HG02943 (cell line): ENCODE data around the gene NACC2.
A peak's percentile ranks its signal among the peaks of the same experiment; 100 is the strongest.
"Not testable (repeated sequence)": the region's sequence is repeated elsewhere in the genome, so short reads cannot be mapped to it uniquely, and the experiment has no call there.

Source experiments
- ATAC-seq: cut with Tn5 transposase; IDR thresholded peaks from one replicate; pipeline ENCODE4 v1.9.1; 2021; ENCODE audit warnings: mild to moderate bottlenecking, low read depth, moderate library complexity; ENCODE audit not compliant: unreplicated experiment

The NACC2 gene

DNA sequence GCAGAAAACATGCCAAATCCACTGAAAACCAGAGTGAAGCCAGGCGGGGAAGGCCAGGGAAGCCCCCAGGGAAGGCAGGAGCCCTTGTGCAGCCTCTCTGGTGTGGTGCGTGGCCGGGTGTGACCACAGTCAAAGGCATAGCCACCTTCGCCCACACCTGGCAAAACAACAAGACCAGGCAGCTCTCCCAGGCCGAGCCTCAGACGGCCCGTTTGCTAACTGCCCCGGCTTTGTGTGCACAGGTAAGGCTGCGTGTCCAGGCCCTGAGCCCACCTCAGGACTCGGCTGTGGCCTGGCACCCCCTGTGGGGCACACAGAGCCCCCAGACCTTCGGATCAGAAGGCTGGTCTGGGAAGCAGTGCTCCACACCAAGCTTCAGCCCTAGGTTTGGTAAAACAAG is 17.5 kb upstream of the NACC2 start:
- ATAC-seq: no peak

GRCh38 chr9:136111910-136112309 is 16.8 kb upstream of the NACC2 start:
- ATAC-seq: no peak

GRCh38 chr9:136111190-136111589 is 16.1 kb upstream of the NACC2 start:
- ATAC-seq: no peak

GRCh38 chr9:136110082-136111061 is 15.3 kb upstream of the NACC2 start:
- ATAC-seq: no peak

DNA sequence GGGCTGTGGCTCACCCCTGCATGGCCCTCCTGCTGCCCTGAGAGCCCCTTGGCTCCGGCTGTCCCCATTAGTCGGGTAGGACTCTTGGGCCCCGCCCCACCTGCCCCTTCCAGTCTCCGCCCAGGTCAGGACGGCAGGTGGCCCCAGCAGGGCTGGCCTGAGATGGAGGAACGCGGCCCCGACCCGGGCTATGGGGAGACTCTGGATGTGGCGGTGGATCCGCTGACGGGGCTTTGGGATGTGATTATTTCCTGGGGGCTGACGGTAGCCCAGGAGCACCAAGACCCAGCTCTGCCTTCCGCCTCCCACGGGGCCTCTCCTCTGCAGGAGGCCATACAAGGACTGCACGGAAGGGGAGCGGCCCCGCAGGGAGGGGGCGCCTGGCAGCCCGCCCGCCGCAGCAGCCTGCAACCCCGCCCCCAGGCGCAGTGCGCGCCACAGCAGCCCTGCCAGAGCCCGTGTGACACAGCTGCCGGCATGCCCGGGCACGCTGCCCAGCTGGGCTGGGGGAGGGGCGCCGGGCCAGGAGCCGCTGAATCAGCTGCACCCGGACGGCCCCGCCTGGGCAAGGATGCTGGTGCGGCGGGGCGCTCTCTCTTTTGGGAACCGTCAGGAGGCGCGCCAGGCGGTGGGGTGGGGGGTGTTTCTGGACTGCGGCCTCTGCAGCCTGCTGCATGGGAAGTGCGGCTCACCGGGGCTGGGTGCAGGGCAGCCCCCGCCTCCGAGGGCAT is 14.4 kb upstream of the NACC2 start:
- peak; percentile 55 for ATAC-seq

DNA sequence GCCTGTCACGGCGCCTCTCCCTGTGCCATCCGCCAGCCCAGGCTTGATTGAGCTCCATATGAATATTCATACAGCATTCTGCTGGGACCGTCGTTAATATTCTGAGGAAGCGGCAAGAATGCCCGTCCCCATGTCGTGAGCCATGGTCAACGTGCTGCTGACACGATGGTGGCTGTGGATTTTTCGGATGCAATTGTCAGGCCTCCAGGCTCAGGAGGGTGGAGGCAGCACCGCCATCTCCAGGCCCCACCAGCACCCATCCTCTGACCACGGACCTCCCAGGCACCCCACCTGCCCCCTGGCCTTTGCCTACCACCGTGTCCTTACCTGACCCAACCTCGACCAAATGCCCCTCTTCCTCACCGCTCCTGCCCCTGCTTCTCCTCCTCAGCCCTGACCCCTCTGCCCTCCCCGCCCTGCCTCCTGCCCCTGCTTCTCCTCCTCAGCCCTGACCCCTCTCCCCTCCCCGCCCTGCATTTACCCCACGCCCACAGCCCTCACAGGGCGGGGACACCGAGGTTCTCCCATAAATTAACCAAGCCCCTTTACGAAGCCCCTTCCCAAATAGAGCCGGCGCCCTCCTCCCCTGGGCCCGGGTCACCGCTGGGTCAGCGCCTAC is 13.7 kb upstream of the NACC2 start:
- ATAC-seq: no peak

- ATAC-seq: no peak
Observed at GRCh38 chr9:136107953-136108647, 13.0 kb upstream of the NACC2 start.

DNA sequence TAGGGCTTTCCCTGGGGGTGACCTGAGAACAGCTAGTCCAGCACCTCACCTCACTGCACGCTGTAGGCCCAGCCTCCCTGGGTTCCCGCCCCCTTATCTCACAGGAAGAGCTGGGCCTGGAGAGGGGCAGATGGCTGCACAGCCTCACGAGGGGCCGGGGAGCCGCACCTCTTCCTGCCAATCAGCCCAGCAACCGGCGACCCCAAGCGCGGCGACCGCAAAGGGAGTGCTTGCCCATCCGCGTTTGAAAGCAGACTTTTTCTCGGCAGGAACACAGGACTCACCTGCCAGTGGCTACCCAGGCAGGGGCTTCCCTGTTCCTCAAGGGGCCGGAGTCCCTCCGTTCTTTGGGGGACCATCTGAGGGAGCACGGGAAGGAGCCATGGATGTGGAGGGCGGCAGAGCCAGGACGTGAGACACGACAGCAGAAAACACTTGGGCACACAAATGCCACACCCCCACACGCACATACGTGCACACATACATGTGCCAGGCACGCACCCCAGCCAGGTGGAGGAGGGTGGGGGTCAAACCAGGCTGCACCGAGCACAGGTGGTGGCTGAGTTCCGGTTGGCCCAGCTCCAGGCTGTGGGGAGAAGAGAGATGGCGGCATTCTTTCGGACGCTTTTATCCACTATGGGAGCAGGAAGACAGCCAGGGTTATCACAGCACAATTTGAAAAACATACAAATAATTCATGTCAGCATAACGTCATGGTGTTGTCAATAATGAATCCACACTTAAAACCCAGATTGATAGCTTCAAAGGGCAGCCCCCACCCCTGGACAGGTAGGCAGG is 12.3 kb upstream of the NACC2 start:
- no peak for ATAC-seq

DNA sequence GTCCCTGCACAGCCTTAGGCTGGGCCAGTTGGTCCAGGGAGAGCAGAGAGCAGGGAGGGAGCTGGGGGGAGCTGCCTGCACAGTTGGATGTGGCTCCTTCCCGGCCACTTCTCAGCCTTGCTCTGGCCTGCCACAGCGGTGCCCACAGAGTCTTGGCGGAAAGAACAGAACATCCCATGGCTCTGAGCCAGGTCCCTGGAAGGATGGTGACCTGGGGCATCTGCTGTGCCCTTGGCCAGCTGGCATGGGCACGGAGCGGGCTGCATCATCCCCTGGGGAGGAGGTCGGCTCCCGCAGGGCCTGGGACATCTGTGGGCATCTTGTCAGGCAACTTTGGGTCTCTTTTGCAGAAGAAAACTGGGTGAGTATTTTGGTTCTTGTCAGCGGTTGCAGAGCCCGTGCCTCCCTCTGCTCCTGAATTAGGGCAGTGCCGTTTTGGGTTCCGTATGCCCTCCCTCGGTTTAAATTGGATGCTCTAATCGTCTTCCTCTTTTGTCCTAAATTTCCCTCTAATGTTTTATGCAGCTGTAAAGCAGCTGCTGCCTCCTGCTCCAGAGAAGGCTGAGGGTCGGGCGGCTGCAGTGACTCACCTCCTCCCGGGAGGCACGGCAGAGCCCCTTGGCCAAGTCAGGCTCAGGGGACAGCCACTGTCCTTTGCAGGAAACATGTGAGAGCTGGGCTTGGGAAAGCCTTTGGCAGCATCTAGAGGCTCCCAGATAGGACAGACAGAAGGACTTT is 10.5 kb upstream of the NACC2 start:
- ATAC-seq: no peak

DNA sequence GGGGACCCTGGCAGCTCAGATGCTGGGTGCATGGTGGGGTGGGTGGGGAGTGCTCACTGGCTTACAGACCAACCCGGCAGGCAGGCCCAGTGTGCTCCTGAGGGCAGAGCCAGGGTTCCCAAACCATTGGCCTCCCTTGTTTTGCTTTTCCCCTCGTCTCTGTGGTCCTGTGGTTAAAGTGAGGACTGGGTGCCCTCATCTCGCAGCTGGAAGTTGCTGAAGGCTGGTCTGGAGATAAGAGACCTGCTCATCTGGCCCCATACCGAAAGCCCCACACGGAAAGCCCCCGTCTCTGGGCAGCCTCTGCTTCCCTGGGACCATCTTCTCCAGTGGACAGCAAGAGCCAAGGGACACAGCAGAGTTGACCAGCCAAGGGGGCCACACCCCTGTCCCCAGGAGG is 9.8 kb upstream of the NACC2 start:
- no peak for ATAC-seq

GRCh38 chr9:136104488-136104800 is 9.4 kb upstream of the NACC2 start:
- ATAC-seq: no peak

- ATAC-seq: no peak
Observed at GRCh38 chr9:136103651-136104487, 8.8 kb upstream of the NACC2 start.

GRCh38 chr9:136101615-136102074 is 6.6 kb upstream of the NACC2 start:
- ATAC-seq: not testable (repeated sequence)

DNA sequence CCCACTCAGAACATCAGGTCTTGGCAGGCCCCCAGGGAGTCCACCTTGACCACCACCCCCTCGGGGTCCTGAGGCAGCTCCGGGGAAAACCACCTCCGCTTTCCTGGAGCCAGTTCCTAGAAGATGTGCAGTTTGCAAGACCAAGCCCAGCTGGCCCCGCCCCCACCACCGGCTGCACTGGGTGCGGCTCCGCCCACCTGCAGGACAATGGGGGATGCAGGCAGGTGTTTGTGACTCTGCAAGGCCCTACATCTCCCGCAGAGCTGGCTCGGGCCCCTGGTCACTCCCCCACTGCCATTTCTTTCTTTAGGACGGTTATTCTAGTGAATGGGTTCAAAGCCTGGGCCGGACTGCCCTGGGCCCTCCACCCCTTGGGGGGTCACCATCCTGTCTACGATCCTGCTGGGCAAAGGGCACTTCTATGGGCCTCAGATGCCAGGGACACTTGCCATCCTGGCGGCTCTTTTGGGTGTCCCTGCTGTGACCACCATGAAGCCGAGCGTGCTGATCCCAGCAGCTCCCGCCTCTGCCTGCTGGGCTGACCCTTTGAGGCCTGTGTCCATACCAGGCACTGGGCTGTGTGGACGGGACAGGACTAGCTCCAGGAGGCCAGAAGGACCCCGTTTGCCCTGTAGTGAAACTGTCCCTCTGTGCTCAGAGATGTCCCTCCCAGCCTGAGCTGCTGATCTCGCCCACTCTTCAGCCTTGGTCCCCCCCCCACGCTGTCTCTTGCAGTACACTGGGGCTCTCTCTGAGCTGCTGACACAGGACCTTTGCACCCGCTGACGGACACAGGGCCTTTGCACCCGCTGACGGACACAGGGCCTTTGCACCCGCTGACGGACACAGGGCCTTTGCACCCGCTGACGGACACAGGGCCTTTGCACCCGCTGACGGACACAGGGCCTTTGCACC is 5.9 kb upstream of the NACC2 start:
- no peak for ATAC-seq

DNA sequence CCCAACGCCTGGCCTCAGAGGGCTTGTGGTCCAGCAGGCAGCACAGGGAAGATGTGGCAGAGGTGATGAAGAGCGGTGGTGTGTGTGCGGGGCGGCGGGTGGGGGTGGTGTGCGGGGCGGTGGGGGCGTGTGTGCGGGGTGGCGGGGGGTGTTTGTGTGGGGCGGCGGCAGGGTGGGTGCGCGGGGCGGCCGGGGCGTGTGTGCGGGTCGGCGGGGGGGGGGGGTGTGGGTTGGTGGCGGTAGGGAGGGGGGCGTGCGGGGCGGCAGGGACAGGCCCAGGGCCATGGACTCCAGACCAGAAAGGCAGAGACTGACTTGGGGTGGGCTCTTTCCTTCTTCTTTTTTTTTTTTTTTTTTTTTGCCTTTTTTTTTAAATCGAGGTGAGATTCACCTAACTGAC is 4.5 kb upstream of the NACC2 start:
- ATAC-seq: no peak

DNA sequence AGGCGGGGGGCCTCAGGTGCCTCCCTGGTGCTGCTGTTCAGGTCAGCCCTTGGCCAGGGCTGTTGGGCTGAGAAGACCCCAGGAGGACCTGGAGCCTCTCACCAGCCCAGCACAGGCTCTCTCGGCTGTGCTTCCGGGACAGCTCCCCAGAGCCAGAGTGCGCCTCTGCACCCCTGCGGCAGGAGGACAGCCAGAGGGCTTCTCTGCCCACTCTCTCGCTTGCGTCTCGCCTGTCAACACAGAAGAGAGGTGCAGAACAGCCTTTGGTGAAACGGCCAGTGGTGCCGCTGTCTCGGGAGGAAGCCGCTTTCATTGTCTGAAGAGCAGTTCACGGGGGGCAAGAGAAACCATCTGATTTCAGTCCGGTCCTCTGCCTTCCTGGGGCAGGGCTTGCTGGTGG is 3.8 kb upstream of the NACC2 start:
- ATAC-seq: no peak

DNA sequence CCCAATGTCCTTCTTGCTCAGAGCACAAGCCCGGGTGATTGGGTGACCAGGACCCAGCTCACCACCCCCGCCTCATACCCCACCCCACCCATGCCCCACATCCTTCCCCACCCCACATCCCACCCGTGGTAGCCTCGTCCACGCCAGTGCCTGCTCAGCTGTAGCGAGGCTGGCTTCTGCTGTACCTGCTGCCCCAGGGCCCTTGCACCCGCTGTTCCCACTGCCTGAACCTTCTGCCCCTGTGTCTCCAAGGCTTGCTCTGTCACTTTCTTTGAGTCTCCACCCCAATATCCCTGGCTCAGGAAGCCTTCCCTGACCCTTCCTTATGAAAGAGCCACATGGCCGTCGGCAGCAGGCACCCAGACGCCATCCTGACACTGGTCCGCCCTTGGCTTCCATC is 3.1 kb upstream of the NACC2 start:
- no peak for ATAC-seq
